Stimulated activated CD8-positive, alpha-beta memory T cell treated with anti-CD3 and anti-CD28 coated beads, Interleukin-12 subunit alpha, Interleukin-12 subunit beta, amount 100 ng/mL, for 1 hour (primary cell): Measurements from ENCODE around the gene UCK1.

Experiments
- DNase-seq: peaks from one replicate; pipeline ENCODE4 v3.0.0-alpha.2; 2020; ENCODE audit warnings: low read depth

UCK1 gene

GRCh38 chr9:131476777-131477345 lies 54.2 kb downstream of the UCK1 start:
- DNase-seq, result no peak

DNA sequence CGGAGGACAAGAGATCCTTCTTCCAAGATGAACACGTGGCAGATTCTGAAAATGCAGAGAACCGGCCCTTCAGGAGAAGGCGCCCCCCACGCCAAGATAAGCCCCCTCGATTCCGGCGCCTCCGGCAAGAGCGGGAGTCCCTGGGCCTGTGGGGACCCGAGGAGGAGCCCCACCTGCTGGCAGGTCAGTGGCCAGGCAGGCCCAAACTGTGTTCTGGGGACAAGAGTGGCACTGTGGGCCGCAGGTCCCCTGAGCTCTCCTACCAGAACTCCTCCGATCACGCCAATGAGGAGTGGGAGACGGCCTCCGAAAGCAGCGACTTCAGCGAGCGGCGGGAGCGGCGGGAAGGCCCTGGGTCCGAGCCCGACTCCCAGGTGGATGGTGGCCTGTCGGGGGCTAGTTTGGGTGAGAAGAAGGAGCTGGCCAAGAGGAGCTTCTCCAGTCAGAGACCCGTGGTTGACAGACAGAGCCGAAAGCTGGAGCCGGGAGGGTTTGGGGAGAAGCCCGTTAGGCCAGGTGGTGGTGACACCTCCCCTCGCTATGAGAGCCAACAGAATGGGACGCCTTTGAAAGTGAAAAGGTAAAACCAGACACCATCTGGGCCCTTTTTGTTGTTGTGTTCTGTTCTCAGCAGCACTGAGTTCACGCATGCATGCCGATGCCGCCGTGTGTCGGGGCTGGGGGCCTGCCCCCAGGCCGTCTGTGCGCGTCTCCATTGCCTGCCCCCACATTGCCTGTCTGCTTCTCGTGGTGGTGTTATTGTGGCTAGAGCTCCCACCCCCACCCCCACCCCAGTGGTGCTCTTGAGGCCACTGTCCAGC lies 54.9 kb downstream of the UCK1 start:
- DNase-seq, result no peak

GRCh38 chr9:131475111-131475955 lies 55.7 kb downstream of the UCK1 start:
- DNase-seq, result no peak

GRCh38 chr9:131474711-131475110 lies 56.4 kb downstream of the UCK1 start:
- no peak for DNase-seq

GRCh38 chr9:131473891-131474290 lies 57.2 kb downstream of the UCK1 start:
- no peak for DNase-seq
